Pulmonary artery endothelial cell (primary cell): ENCODE data around the gene GYS1. TPM values are rescaled to one million over a fixed set of nuclear protein-coding genes. Genes with fewer than 3 reads are reported as not detected.
"Not testable (repeated sequence)": the region's sequence is repeated elsewhere in the genome, so short reads cannot be mapped to it uniquely, and the experiment has no call there.

ENCODE experiments used
- DNase-seq: peaks from one replicate; pipeline ENCODE4 v3.0.0-alpha.2; 2011; ENCODE audit warnings: low read depth, low spot score
- total RNA-seq: library from RNA; depleted of rRNA; stranded (reverse); fragments of >200 nt; gene quantifications from 2 replicates; pipeline ENCODE4 v1.2.3, GENCODE V29; 2014

Gene GYS1
- total RNA-seq, 1 donor from 2014 or later, result 30.3 TPM

- DNase-seq, result not testable (repeated sequence)
Observed at GRCh38 chr19:49018388-49019241, 25.5 kb upstream of the GYS1 start.

DNA sequence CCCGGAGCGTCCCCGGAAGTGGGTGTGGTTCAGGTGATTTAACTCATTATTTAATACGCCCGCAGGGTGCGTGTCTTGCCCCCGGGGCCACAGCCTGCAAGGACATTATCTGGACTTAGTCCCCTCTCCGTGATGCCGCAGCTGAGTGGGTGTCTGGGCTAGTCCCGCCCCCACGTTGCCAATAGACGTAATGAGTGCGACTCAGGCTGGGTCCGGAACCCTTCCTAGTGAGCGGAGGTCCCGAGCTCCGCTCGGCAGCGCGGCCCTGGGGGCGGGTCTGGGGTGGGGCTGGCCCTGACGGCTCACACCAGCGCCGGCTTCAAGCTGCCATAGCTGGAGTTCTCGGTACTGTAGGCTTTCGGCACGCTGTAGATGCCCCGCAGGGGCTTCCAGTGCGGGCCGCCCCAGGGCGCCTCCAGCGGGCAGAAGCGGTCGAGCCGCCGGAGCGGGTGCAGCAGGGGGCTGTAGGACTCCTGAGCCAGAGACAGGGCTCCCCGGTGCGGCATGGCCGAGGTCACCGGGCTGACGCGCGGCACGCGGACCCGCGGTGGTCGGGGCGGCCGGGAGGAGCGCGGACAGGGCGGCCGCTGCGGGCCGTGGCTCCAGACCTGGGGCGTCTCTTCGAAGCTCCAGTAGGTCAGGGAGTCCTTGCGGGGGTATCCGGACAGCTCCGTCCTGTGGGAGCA lies 24.7 kb upstream of the GYS1 start:
- peak; percentile 29 for DNase-seq

DNA sequence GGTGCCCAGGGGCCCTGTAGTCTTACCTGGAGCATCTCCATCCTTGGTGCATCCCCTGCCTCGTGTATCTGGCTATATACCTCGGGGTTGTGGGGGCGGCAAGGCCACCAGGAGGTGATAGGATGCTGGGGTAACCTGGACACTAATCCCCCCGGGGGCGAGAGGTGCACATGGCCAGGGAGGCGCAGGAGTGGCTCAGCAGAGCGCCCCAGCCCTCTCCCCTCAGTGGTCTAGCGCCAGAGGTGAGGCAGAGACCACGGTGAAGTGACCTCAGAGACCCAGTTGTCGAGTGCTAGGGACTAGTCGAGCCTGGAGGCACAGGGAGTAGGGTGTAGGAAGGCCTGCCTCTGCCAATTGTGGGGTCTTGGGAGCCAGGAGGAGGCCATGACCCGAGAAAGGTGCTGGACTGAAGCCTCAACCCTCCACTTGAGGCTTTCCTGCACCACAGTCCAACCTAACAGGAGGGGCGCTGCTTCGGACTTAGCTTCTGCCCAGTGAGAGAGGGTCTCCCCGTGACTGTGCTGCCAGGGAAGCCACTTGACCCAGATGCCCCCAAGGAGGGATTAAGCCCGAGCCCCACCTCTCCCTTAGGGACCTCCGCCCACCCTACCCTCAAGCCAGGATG lies 24.0 kb upstream of the GYS1 start, which contains the start of gene LHB:
TSS of gene LHB (minus strand) at position 51 of the 625 bp plus-strand sequence. CDS start at position 41, 10 bp downstream.
- no peak for DNase-seq

DNA sequence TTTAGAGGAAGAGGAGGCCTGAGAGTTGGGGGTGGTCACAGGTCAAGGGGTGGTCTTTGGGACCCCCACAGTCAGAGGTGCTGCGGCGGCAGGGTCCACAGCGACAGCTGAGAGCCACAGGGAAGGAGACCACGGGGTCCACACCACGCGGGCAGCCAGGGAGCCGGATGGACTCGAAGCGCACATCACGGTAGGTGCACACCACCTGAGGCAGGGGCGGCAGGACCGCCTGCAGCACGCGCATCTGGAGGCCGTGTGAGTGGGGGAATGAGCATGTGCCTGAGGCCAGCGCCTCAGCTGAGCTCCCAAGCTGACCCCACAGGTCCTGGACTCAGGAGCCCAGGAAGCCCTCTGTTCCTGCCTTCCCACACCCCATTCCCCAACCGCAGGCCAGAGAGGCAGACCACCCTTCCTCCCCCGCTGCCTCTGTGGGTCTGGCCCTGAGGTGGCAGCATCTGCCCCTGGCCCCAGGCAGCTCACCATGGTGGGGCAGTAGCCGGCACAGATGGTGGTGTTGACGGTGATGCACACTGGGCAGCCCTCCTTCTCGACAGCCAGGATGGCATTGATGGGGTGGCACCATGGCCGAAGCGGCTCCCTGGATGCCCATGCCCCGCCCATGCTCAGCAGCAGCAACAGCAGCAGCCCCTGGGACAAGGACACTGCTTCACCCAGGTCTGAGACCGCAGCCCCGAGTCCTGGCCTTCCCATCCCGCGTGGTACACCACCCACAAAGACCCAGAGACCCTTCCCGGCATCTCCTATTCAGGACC lies 23.1 kb upstream of the GYS1 start:
- no peak for DNase-seq

- DNase-seq, result no peak
Observed at GRCh38 chr19:49014870-49015255, 21.8 kb upstream of the GYS1 start.

DNA sequence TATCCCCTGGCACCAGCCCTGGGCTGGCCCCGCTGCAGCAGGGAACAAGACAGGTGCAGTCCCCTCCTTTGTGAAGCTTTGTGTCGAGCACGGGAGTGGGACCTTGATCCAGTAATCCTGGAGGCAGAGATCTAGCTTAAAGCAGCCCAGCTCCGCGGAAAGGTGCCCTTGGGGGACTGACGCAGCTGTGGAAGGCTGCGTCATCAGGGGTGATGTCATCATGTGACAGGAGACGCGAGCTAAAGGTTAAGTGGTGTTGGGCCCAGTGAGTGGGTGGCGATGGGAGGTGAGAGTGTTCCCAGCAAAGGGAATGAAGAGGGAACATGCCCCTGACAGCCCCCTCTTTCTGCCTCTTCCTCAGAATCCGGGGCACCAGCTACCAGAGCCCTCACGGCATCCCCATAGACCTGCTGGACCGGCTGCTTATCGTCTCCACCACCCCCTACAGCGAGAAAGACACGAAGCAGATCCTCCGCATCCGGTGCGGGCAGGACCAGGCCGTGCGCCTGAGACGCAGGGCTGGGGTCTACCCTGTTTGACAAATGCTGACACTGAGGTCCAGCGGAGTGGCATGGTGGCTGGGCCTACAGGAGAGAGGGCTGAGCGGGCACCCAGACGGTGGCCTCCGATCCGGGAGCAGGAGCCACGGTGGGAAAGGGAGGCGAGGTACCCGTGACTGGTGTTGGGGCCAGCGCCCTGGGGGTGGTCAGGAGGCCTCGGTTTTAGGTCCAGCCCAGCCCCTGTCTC lies 21.2 kb upstream of the GYS1 start:
- no peak for DNase-seq

- no peak for DNase-seq
Observed at GRCh38 chr19:49011194-49011593, 18.1 kb upstream of the GYS1 start.

DNA sequence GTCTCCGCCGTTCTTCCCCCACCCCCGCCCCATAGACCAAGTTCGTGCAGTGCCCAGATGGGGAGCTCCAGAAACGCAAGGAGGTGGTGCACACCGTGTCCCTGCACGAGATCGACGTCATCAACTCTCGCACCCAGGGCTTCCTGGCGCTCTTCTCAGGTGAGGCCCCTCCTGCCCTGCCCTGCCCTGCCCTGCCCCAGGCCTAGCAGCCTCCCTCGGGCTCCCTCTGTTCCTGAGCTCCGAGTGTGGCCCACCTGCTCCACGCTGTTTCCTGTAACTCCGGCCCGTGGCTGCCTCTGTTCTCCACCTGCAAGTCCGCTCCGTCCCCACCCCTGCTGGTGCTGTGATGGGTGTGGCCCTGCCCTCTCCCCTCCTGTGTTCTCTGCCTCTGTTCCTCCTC lies 17.3 kb upstream of the GYS1 start:
- DNase-seq, result no peak

GRCh38 chr19:49009828-49010227 lies 16.7 kb upstream of the GYS1 start:
- no peak for DNase-seq

DNA sequence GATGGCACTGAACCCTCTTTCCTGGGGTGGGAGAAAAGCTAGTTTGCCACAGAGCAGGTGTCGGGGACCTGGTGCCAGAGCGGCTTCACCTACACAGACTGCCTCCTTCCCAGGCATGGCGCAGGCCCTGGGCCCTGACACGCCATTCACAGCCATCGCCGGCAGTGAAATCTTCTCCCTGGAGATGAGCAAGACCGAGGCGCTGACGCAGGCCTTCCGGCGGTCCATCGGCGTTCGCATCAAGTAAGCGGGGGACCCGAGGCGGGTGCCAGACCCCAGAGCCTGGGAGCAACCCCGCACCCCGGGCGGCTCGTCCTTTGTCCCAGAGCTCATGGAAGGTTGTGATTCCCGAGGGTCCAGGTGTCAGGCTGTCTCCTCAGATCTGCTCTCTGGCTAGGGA lies 13.8 kb upstream of the GYS1 start:
- no peak for DNase-seq

- no peak for DNase-seq
Observed at GRCh38 chr19:49004964-49005614, 12.0 kb upstream of the GYS1 start.

- DNase-seq, result no peak
Observed at GRCh38 chr19:49004133-49004532, 11.0 kb upstream of the GYS1 start.

DNA sequence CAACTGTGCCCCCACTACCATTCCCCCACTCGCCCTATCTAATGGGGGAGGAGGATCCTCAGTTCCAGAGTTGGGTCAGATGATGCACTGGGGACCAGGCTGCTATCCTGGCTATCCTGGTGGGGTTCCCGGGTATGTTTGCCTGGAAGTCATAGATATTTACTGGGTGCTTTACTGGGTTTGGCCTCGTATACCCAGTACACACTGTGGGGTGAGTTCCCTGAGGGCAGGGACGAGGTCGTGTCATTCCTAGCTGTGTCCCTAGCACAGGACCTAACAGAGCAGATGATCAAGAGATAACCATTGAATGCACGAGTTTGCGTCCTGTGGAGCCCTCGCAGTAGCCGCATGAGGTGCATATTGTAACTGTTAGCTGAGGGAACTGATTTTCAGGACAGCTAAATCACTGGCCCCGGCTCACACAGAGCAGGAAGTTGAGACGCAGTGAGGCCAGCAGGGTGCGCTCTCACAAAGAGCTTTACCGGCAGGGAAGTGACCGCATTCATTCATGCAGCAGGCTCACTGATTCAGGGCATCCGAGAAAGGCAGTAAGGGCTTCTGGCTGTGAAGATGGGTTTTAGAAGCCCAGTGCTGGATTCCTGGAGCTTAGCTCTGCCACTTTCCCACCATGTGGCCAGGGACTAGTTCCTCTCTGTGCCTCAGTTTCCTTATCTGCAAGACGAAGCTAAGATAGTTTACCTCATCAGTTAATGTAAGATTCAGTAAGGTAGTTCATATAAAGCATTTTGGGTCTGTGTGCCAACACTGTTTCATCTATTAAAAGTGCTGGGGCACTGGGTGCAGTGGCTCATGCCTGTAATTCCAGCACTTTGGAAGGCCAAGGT lies 6.6 kb upstream of the GYS1 start:
- DNase-seq, result peak; percentile 30

- no peak for DNase-seq
Observed at GRCh38 chr19:48997972-48998371, 4.9 kb upstream of the GYS1 start.

GRCh38 chr19:48994035-48994386 lies 902 bp upstream of the GYS1 start:
- no peak for DNase-seq

DNA sequence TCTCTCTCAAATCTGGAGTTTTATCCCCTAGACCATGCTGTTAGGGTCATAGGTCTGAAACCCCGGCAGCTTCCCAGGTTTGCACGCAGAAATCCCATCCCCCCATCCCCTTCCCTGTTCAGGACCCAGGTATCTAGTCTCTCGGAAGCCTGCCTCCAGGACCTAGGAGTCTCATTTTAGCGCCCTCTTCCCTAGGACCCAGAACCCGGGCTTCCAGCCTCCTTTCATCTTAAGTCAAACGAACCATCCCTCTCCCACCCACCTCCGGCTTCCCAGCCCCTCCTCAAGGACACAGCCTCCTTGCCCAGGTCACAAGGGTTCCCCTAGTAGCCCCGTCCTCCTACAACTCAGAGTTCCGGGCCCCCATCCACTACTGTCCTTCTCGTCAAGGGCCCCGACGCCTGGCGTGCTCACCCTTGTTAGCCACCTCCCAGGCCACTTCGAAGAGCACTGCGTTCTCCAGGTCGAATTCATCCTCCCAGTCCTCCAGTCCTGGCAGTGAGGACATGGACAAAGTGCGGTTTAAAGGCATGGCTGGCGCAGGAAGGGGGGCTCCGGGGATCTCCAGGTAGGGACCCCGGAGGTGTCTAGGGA lies 431 bp downstream of the GYS1 start:
- no peak for DNase-seq

GRCh38 chr19:48991873-48992580 lies 1.1 kb downstream of the GYS1 start:
- peak; percentile 32 for DNase-seq

DNA sequence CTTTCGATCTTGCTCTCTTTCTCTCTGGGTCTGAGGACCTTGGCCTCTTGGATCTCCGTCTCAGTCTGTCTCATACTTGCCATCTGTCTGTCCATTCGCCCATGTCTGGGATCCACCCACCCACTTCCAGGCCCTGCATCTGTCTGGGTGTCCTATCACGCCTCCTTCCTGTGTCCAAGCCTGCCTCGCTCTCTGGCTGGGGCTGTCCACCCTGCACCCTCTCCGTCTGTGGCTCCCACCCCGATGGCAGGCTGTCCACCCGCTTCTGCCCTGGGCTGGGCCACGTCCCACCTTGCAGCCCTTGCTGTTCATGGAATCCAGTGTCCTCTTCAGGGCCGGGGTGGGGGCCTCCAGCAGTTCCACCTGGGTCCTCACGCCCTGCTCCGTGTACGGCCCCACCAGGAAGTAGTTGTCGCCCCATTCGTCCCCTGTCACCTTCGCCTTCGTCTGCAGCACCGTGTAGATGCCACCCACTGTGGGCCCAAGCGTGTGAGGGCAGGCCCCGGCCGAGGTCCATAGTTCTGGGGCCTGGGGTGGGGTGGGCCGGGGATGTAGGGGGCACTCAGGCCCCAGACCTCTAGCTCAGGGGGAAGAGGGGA lies 2.0 kb downstream of the GYS1 start:
- DNase-seq, result no peak
